Neural cell (in vitro differentiated cells): ENCODE results near the gene BTBD16. TPM values are rescaled to one million over a fixed set of nuclear protein-coding genes. Genes with fewer than 3 reads are reported as not detected.

Experiments
- H2AFZ ChIP-seq: fragments of 200-600, 300-800 bp; sonication (generic), shearing (Covaris generic); 2 replicates; pipeline ENCODE4 v1.6.0; 2014; ENCODE audit warnings: low read depth, mild to moderate bottlenecking, antibody characterized with exemption, low read length, moderate library complexity
- H3F3A ChIP-seq: fragments of 200-600 bp; shearing (Covaris generic); 2 replicates; pipeline ENCODE4 v1.6.1; 2016; ENCODE audit warnings: mild to moderate bottlenecking, moderate library complexity, mixed read lengths, antibody characterized with exemption, low read length; ENCODE audit not compliant: insufficient read depth, poor library complexity, severe bottlenecking
- H3K27ac ChIP-seq: fragments of 200-600, 300-800 bp; sonication (generic), shearing (Covaris generic); 2 replicates; pipeline ENCODE4 v1.5.1; 2014; ENCODE audit warnings: mild to moderate bottlenecking, low read length, moderate library complexity
- H3K27me3 ChIP-seq: fragments of 300-800, 200-600 bp; sonication (generic), shearing (Covaris generic); 2 replicates; pipeline ENCODE4 v1.6.0; 2014; ENCODE audit warnings: mild to moderate bottlenecking, low read depth, low read length, moderate library complexity; ENCODE audit not compliant: insufficient read depth
- H3K36me3 ChIP-seq: fragments of 300-800, 200-600 bp; sonication (generic), shearing (Covaris generic); 2 replicates; pipeline ENCODE4 v1.5.1; 2014; ENCODE audit warnings: mild to moderate bottlenecking, antibody characterized with exemption, low read length, moderate library complexity; ENCODE audit not compliant: insufficient read depth
- H3K4me2 ChIP-seq: fragments of 300-800, 200-600 bp; sonication (generic), shearing (Covaris generic); 2 replicates; pipeline ENCODE4 v1.6.0; 2014; ENCODE audit warnings: mild to moderate bottlenecking, low read length
- H3K4me3 ChIP-seq: fragments of 300-800, 200-600 bp; sonication (generic), shearing (Covaris generic); 2 replicates; pipeline ENCODE4 v1.5.1; 2014; ENCODE audit warnings: mild to moderate bottlenecking, low read length, moderate library complexity
- H3K79me2 ChIP-seq: fragments of 200-600 bp; shearing (Covaris generic); replicated peaks from 2 replicates; pipeline ENCODE4 v1.6.0; 2014; ENCODE audit warnings: mild to moderate bottlenecking, low read length, moderate library complexity; ENCODE audit not compliant: insufficient read depth
- H3K9ac ChIP-seq: fragments of 300-800, 200-600 bp; sonication (generic), shearing (Covaris generic); 2 replicates; pipeline ENCODE4 v1.6.1; 2016; ENCODE audit warnings: mild to moderate bottlenecking, low read length, mixed read lengths
- H3K9me2 ChIP-seq: fragments of 200-600 bp; shearing (Covaris generic); 2 replicates; pipeline ENCODE4 v1.6.1; 2016; ENCODE audit warnings: mild to moderate bottlenecking, low read length, mixed read lengths; ENCODE audit not compliant: insufficient read depth
- H3K9me3 ChIP-seq: fragments of 200-600, 300-800 bp; sonication (generic), shearing (Covaris generic); 2 replicates; pipeline ENCODE4 v1.6.1; 2016; ENCODE audit warnings: mild to moderate bottlenecking, mixed run types, low read length, moderate library complexity, mixed read lengths
- H4K20me1 ChIP-seq: fragments of 200-600 bp; shearing (Covaris generic); 2 replicates; pipeline ENCODE4 v1.6.1; 2016; ENCODE audit warnings: mild to moderate bottlenecking, mixed run types; ENCODE audit not compliant: insufficient read depth
- CTCF ChIP-seq: fragments of 450-650 bp; IDR thresholded peaks from 2 replicates; pipeline ENCODE4 v1.5.1; 2014; ENCODE audit warnings: antibody characterized with exemption, mild to moderate bottlenecking, moderate library complexity; ENCODE audit not compliant: poor library complexity, severe bottlenecking
- EP300 ChIP-seq: fragments of 450-650 bp; conservative IDR thresholded peaks from 2 replicates; pipeline ENCODE4 v1.6.1; 2014; ENCODE audit warnings: antibody characterized with exemption, mild to moderate bottlenecking, moderate library complexity; ENCODE audit not compliant: poor library complexity, severe bottlenecking
- EZH2 ChIP-seq: fragments of 200-600, 300-800 bp; shearing (Covaris generic), sonication (generic); IDR thresholded peaks from 2 replicates; pipeline ENCODE4 v1.6.1; 2014; ENCODE audit warnings: antibody characterized with exemption, low read length, borderline replicate concordance, mild to moderate bottlenecking; ENCODE audit not compliant: insufficient read depth, poor library complexity, severe bottlenecking
- MXI1 ChIP-seq: fragments of 450-650 bp; conservative IDR thresholded peaks from 2 replicates; pipeline ENCODE4 v1.6.1; 2014; ENCODE audit warnings: antibody characterized with exemption, mild to moderate bottlenecking; ENCODE audit not compliant: poor library complexity, severe bottlenecking
- POLR2AphosphoS5 ChIP-seq: IDR thresholded peaks from 2 replicates; pipeline ENCODE4 v1.6.1; 2012
- RAD21 ChIP-seq: fragments of 450-650 bp; conservative IDR thresholded peaks from 2 replicates; pipeline ENCODE4 v1.6.1; 2014; ENCODE audit warnings: antibody characterized with exemption, mild to moderate bottlenecking, moderate library complexity
- SMC3 ChIP-seq: fragments of 450-650 bp; conservative IDR thresholded peaks from 2 replicates; pipeline ENCODE4 v1.6.1; 2014; ENCODE audit warnings: antibody characterized with exemption, mild to moderate bottlenecking, moderate library complexity; ENCODE audit not compliant: poor library complexity
- TAF1 ChIP-seq: IDR thresholded peaks from 2 replicates; pipeline ENCODE4 v1.6.1; 2012; ENCODE audit warnings: low read depth
- polyA plus RNA-seq: library from polyadenylated mRNA; depleted of rRNA; stranded (reverse); fragments of >200 nt; gene quantifications from 2 replicates; pipeline ENCODE4 v1.2.3, GENCODE V29; 2014
- TF ChIP-seq, protein P1 (sequence below): IDR thresholded peaks from 2 replicates; pipeline ENCODE4 v1.6.1; 2012; ENCODE audit warnings: borderline replicate concordance

The BTBD16 gene
- polyA plus RNA-seq, 1 donor from 2014 or later = not detected

- H3K9me3 ChIP-seq = no peaks in the 10 kb centered on the region
- no peaks in the 10 kb centered on the region for H3K36me3 ChIP-seq
- no peak overlapping the region for H3K27ac ChIP-seq
- H3K9ac ChIP-seq = no peak overlapping the region
- H2AFZ ChIP-seq = no peak overlapping the region
- H3K4me2 ChIP-seq = no peak overlapping the region
- no peaks in the 10 kb centered on the region for H4K20me1 ChIP-seq
- peak; percentile 55 for TF ChIP-seq RAD21
- TF ChIP-seq, protein P1, sequence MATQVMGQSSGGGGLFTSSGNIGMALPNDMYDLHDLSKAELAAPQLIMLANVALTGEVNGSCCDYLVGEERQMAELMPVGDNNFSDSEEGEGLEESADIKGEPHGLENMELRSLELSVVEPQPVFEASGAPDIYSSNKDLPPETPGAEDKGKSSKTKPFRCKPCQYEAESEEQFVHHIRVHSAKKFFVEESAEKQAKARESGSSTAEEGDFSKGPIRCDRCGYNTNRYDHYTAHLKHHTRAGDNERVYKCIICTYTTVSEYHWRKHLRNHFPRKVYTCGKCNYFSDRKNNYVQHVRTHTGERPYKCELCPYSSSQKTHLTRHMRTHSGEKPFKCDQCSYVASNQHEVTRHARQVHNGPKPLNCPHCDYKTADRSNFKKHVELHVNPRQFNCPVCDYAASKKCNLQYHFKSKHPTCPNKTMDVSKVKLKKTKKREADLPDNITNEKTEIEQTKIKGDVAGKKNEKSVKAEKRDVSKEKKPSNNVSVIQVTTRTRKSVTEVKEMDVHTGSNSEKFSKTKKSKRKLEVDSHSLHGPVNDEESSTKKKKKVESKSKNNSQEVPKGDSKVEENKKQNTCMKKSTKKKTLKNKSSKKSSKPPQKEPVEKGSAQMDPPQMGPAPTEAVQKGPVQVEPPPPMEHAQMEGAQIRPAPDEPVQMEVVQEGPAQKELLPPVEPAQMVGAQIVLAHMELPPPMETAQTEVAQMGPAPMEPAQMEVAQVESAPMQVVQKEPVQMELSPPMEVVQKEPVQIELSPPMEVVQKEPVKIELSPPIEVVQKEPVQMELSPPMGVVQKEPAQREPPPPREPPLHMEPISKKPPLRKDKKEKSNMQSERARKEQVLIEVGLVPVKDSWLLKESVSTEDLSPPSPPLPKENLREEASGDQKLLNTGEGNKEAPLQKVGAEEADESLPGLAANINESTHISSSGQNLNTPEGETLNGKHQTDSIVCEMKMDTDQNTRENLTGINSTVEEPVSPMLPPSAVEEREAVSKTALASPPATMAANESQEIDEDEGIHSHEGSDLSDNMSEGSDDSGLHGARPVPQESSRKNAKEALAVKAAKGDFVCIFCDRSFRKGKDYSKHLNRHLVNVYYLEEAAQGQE = no peak
- peak; percentile 74 for TF ChIP-seq CTCF
- peak; percentile 69 for TF ChIP-seq SMC3
- H3K4me3 ChIP-seq = no peak overlapping the region
- no peaks in the 10 kb centered on the region for H3K27me3 ChIP-seq
- H3F3A ChIP-seq = no peaks in the 10 kb centered on the region
- H3K9me2 ChIP-seq = no peaks in the 10 kb centered on the region
- no peaks in the 10 kb centered on the region for H3K79me2 ChIP-seq
Observed at GRCh38 chr10:122267849-122268737, 3.0 kb upstream of the BTBD16 start.

DNA sequence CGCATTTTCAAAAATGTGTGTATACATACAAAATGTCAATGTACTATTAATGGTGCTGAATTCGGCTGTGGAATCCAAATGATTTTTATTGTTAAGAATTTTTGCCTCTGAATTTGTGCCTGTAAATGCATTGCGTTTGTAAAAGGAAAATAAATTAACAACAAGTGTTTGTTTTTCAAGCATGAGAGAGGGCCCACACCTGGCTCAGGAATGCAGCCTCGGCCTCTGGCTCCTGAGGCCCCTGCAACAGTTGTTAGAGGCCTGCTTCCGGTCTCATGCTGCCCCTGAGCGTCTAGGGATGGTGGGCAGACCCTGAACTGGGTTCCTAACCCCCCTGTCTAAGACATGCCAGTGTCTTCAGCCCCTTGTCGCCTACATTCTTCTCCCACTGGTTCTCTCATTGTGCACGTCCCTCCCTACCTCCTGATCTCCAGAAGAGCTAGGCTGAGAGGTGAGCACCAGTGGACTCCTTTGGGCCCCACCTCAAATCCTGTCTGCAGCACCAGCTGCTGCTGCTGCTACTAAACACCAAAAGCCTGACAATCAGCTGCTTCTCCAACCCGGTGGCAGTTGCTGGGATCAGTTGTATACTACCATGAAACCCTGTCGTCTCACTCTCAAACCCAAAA is 1.9 kb upstream of the BTBD16 start:
- Histone ChIP-seq H3K27me3 (no peaks in the 10 kb centered on the region), H3K36me3 (no peaks in the 10 kb centered on the region), H2AFZ (no peak overlapping the region), H3F3A (no peaks in the 10 kb centered on the region), H4K20me1 (no peaks in the 10 kb centered on the region), H3K27ac (no peak overlapping the region), H3K4me3 (no peak overlapping the region), H3K9me3 (no peaks in the 10 kb centered on the region), H3K4me2 (no peak overlapping the region), H3K9me2 (no peaks in the 10 kb centered on the region), H3K79me2 (no peaks in the 10 kb centered on the region), H3K9ac (no peak overlapping the region)
- TF ChIP-seq RAD21 (no peak), EP300 (no peak), EZH2 (no peak), POLR2AphosphoS5 (no peak), SMC3 (no peak), MXI1 (no peak), CTCF (no peak), TAF1 (no peak)
- TF ChIP-seq, protein P1 = no peak
